ENCODE data around the gene LMF1.
A peak's percentile ranks its signal among the peaks of the same experiment; 100 is the strongest.

The LMF1 gene

GRCh38 chr16:819336-820043 is 151.3 kb downstream of the LMF1 start:
- DNase-seq = no peak

- no peak for DNase-seq
These were observed 152.2 kb downstream of the LMF1 start for GRCh38 chr16:818592-818991.

- DNase-seq = no peak
These were observed 152.7 kb downstream of the LMF1 start for GRCh38 chr16:818132-818531.

GRCh38 chr16:817001-817906 is 153.5 kb downstream of the LMF1 start:
- DNase-seq = no peak

- DNase-seq = no peak
These were observed 154.9 kb downstream of the LMF1 start for GRCh38 chr16:815861-816260.

- DNase-seq = no peak
These were observed 155.8 kb downstream of the LMF1 start for GRCh38 chr16:814974-815373.

- DNase-seq = no peak
These were observed 156.8 kb downstream of the LMF1 start for GRCh38 chr16:813916-814412.

GRCh38 chr16:813204-813915 is 157.4 kb downstream of the LMF1 start:
- peak; percentile 60 for DNase-seq

GRCh38 chr16:808085-808386 is 162.7 kb downstream of the LMF1 start:
- DNase-seq = no peak

GRCh38 chr16:807347-808084 is 163.3 kb downstream of the LMF1 start:
- DNase-seq = peak; percentile 96

- DNase-seq = no peak
These were observed 165.3 kb downstream of the LMF1 start for GRCh38 chr16:805474-805873.

- no peak for DNase-seq
These were observed 166.4 kb downstream of the LMF1 start for GRCh38 chr16:804193-805048.

GRCh38 chr16:803754-804080 is 167.1 kb downstream of the LMF1 start:
- no peak for DNase-seq

Measured in suppressor macrophage treated with lipopolysaccharide for 4 hours (primary cell).